ENCODE data around the gene GPC6.

- TF ChIP-seq CTCF (IDR thresholded peaks at IDR 0.05 in 8 of 11, conservative IDR thresholded peaks at IDR 0.05 in 3 of 11) (no peak), POLR2A (IDR thresholded peaks at IDR 0.05) (no peak)
These were observed 837.2 kb downstream of the GPC6 start for GRCh38 chr13:94063848-94064247.
